ENCODE data around the gene METTL1. TPM values are rescaled to one million over a fixed set of nuclear protein-coding genes. Genes with fewer than 3 reads are reported as not detected.
A peak's percentile ranks its signal among the peaks of the same experiment; 100 is the strongest.

The METTL1 gene
- polyA plus RNA-seq, 3 donors from 2014 or later: 3.5 to 11.8 (median 6.7) TPM

DNA sequence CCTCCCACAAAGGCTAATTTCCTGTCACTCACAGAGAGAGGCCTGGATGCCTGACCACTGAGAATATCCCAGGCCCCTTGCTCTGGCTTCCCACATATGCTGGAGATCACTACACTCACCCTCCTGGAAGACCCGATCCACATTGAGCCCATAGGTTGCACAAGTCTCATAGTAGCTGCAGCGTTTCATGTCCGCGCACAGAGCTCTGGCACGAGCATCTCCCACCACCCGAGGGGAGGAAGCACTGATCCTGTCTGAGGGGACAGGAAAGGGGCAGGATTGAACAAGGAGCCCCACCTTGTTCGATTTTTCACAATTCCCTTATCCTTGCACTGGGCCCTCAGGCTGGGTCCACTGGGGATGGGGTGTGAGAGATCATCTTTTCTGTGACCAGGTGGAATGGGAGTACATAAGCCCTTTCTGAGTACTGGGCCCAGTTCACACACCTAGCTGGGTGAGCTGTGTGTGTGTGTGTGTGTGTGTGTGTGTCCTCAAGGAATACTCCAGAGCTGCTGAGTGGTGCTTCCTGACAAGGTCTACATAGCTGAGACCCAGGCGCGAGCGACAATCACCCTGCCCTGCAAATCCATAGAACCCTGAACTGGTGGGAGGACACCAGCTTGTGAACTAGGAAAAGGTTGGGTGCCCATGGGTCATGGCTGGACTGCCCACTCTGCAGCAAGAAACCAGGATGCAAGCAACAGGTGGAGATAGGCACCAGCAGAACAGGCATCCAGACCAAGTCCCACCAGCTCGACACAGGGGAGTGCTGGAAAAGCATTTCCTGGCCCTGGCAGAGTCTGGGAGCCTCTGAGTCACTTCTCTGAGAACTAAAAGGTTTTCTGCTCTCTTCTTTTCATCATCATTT lies 38.9 kb downstream of the METTL1 start:
- Mint-ChIP-seq H3K27ac (peak overlapping the region in 3 of 6 donors; percentile 17 to 64 (median 53)), H3K4me1 (peaks cover 12 to 18% of the 10 kb centered on the region in 2 donors), H3K36me3 (peaks cover 15 to 54% (median 32%) of the 10 kb centered on the region in 3 donors), H3K9me3 (no peaks in the 10 kb centered on the region), H3K27me3 (ENCODE audit: low read depth in 3 of 3) (peaks cover 0 to 5% (median 0%) of the 10 kb centered on the region in 3 donors), H3K4me3 (no peak overlapping the region)
- no peak for DNase-seq

DNA sequence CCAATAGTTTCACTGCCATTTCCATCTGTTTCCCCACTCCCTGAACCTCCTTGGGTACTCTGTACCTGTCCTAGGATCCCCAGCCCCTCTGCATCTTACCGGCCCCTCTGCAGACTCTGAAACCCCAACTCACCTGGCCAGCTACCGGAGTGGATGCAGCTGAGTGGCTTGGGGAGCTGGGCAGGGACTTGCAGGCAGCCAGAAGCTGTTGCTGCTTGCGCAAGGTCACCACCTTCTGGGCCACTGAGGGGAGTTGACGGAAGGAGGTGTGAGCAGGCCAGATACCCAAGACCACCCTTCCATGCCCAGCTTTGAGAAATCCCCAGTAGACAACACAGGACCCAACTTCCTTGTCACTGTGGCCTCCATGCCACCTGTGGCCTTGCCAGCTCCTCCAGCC lies 39.6 kb downstream of the METTL1 start:
- Mint-ChIP-seq H3K4me3 (no peak overlapping the region), H3K4me1 (peaks cover 12 to 18% of the 10 kb centered on the region in 2 donors), H3K27ac (peak overlapping the region in 4 of 6 donors; percentile 35 to 66 (median 40)), H3K36me3 (peaks cover 19 to 57% (median 32%) of the 10 kb centered on the region in 3 donors), H3K9me3 (no peaks in the 10 kb centered on the region), H3K27me3 (ENCODE audit: low read depth in 3 of 3) (peaks cover 0 to 5% (median 0%) of the 10 kb centered on the region in 3 donors)
- DNase-seq: no peak

DNA sequence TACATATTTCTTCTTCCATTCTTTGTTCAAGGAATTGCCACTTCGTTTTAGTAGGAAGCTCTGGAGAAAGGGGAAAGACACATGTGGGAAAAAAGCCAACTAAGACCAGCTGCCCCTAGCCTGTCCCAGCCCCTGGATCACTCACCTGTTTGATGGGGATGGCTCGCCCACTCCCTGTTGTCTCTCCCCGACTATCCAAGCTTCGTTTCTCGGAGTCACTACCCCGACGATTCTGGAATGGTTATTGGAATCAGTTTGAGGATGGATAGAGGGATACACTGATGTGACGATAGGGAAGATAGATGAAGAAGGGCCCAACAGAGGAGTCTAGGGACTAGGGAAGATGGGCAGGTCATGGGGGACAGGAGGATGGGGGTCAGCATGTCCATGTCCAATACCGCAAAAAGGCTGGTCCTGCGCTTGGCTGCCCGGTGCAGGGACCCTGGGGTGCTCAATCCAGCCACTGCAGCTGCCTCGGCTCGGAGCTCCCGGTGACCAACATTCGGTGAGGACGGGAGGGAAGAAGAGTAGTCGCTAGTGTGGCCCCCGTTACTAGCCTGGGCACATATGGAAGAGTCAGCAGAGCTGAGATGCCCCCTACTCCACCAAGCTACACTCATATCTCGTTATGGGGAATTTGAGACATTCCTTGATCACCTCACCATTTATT lies 40.4 kb downstream of the METTL1 start:
- H3K4me1 Mint-ChIP-seq: peaks cover 8 to 14% of the 10 kb centered on the region in 2 donors
- peaks cover 19 to 57% (median 32%) of the 10 kb centered on the region in 3 donors for H3K36me3 Mint-ChIP-seq
- no peak overlapping the region for H3K4me3 Mint-ChIP-seq
- no peaks in the 10 kb centered on the region for H3K9me3 Mint-ChIP-seq
- H3K27ac Mint-ChIP-seq: peak overlapping the region in 2 of 6 donors; percentile 2 to 42
- peaks cover 0 to 2% (median 0%) of the 10 kb centered on the region in 3 donors for H3K27me3 Mint-ChIP-seq (ENCODE audit: low read depth in 3 of 3)
- DNase-seq: no peak

DNA sequence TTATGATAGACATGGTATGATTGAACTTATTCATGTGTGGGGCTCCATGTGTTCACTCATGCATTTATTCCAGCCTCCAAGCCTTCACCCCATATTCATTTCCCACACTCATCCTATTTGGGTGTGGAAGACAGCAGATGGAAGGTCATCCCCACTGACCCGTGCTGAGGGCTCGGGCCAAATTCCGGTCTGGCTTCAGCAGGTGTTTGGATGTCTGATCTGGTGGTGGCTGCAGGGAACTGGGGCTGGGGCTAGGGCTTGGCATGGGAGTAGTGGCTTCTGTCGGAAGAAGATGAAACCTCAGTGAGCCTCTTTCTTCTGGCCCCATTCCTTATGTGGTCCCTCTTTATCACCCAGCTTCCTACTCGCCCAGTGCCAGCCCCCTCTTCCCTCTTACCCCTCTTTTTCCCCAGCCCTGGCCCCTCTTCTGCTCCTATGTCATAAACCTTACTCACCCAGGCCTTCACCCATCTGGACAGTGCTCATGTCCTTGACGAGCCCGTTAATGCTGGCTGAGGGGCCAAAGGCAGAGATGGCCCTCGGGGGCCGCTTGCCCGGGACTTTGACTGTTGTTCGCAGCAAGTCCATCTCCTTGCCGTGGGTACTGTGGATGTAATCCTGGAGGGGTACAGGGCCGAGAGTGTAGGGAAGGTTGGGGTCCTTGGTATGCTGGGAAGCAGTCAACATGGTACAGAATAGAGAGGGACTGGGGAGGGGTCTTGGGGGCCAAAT lies 41.4 kb downstream of the METTL1 start:
- H3K36me3 Mint-ChIP-seq: peaks cover 19 to 61% (median 32%) of the 10 kb centered on the region in 3 donors
- no peaks in the 10 kb centered on the region for H3K9me3 Mint-ChIP-seq
- peaks cover 0 to 3% (median 0%) of the 10 kb centered on the region in 3 donors for H3K27me3 Mint-ChIP-seq (ENCODE audit: low read depth in 3 of 3)
- H3K4me1 Mint-ChIP-seq: peaks cover 6 to 10% of the 10 kb centered on the region in 2 donors
- no peak overlapping the region for H3K4me3 Mint-ChIP-seq
- peak overlapping the region in 1 of 6 donors; percentile 37 for H3K27ac Mint-ChIP-seq
- no peak for DNase-seq

DNA sequence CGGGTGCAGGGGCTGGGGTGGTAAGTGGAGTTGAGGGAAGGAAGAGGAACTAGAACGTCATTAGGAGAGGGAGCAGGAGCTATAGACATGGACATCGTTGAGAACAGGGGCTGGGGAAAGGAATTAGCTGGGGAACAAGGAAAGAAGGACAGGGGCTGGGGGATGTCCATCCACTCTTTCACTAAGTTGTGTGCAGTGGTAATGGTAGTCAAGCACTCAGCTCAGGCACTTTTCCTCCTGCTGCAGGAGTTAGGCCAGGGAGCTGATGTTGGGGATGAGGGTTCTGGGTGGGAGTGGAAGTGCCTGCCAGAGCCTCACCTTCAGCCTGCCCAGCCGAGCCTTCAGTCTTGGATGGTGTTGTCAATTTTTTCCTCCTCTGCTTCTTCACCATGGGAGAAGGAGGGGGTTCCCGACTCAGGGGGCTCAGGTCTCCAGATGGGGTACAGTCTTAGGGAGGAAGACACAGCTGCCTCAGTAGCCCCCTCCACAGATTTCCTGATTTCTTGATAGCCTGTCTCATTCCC lies 42.5 kb downstream of the METTL1 start:
- H3K9me3 Mint-ChIP-seq: no peaks in the 10 kb centered on the region
- peak overlapping the region in 2 of 6 donors; percentile 68 to 71 for H3K27ac Mint-ChIP-seq
- H3K27me3 Mint-ChIP-seq (ENCODE audit: low read depth in 3 of 3): peaks cover 0 to 3% (median 0%) of the 10 kb centered on the region in 3 donors
- peaks cover 3 to 7% of the 10 kb centered on the region in 2 donors for H3K4me1 Mint-ChIP-seq
- peaks cover 15 to 55% (median 25%) of the 10 kb centered on the region in 3 donors for H3K36me3 Mint-ChIP-seq
- no peak for DNase-seq
- no peak overlapping the region for H3K4me3 Mint-ChIP-seq

DNA sequence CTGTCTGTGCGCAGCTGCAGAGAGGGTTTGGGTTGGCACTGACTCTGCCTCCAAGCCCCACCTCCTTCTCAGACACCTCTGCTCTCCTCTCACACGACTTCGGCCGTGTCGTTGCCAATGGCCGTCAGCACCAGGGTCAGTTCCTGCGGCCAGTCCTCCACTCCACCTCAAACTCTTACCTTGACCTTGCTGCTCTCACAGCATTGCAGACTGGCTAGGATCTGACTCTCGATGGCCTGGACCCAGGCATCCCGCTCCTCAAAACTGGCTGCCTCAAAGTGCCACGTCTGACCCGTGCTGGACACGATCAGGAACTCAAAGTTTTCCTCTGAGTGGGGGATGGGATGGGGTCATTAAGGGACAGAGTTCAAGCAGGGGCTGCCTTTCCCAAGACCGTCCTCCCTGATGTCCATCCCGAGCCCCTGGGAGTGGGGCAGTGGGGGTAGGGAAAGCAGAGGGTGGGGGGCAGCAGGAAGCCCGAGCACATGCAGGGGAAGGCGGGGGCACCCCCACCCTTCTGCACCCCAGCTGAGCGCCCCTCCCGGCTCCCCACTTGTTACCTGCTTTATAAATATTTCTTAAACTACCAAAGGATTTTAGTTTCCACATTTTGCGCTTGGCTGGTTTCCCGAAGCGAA lies 44.0 kb downstream of the METTL1 start:
- no peak overlapping the region for H3K4me3 Mint-ChIP-seq
- no peaks in the 10 kb centered on the region for H3K9me3 Mint-ChIP-seq
- no peak for DNase-seq
- peaks cover 0 to 3% (median 0%) of the 10 kb centered on the region in 3 donors for H3K27me3 Mint-ChIP-seq (ENCODE audit: low read depth in 3 of 3)
- H3K27ac Mint-ChIP-seq: peak overlapping the region in 4 of 6 donors; percentile 37 to 70 (median 63)
- H3K36me3 Mint-ChIP-seq: peaks cover 15 to 48% (median 25%) of the 10 kb centered on the region in 3 donors
- H3K4me1 Mint-ChIP-seq: peaks cover 6 to 8% of the 10 kb centered on the region in 2 donors

DNA sequence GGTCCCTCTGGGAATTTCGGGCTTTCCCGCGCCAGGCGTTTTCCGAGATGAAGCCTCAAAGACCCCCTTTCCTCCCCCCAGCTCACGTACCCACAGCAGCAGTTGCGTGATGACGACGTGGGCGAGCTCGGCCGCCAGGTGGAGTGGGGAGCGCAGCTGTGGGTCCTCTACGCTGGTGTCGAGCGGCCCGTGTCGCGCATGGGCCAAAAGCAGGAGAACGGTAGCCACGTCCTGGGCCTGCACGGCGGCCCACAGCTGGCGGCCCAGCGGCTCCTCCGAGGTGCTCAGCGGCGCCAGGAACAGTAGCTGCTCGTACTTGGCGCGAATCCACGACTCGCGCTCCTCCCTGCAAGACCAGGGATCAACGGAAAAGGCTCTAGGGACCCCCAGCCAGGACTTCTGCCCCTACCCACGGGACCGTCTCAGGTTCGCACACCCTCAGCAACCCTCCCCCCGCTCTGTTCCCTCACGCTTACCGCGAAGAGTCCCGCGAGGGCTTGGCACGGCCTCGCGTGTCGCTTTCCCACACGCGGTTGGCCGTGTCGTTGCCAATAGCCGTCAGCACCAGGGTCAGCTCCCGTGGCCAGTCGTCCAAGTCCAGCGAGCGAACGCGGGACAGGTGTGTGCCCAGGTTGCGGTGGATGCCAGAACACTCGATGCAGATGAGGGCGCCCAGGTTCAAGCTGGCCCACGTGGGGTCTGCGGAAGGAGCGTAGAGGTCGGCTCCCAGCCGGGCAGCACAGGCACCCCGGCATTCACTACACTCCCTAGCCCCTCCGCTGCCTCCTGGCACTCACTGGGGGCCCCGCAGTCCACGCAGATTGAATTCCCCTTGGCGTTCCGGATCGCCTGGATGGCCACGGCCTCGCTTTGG lies 44.8 kb downstream of the METTL1 start:
- H3K27me3 Mint-ChIP-seq (ENCODE audit: low read depth in 3 of 3): peaks cover 0 to 4% (median 2%) of the 10 kb centered on the region in 3 donors
- H3K9me3 Mint-ChIP-seq: no peaks in the 10 kb centered on the region
- H3K4me3 Mint-ChIP-seq: no peak overlapping the region
- DNase-seq: no peak
- H3K4me1 Mint-ChIP-seq: peaks cover 6 to 8% of the 10 kb centered on the region in 2 donors
- H3K36me3 Mint-ChIP-seq: peaks cover 15 to 40% (median 24%) of the 10 kb centered on the region in 3 donors
- H3K27ac Mint-ChIP-seq: no peak overlapping the region

DNA sequence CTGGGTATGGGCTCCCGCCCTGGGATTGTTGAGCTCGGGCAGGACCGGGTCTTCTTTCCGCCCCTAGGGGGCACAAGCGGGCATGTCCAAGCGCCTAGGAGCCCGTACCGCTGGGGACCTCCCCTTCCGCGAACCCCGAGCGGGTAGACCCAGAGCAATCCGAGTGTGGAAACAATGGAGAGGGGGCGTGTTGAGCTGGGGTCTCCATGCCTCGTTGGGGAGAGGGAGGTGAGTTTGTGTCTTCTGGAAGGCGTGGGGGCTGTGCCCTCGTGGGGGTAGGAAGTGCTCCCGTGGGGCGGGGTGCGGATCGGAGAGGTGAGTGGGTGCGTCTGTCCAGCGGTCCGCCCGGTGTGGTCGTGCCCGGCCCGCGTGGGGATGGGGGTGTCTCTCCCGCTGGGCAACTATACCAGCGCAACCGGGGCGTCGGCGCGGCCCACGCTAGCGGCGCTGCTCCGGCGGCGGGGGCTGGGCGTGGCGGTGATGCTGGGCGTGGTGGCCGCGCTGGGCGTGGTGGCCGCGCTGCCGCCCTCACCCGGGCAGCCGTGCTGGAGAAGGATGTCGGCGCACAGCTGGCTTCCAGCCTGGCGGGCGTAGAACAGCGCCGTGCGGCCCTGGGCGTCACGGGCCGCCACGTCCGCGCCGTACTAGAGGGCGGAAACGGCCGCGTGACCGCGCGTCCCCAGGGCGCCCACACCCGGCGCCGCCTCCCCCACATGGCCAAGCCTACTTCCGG lies 45.6 kb downstream of the METTL1 start:
- peaks cover 0 to 6% (median 2%) of the 10 kb centered on the region in 3 donors for H3K27me3 Mint-ChIP-seq (ENCODE audit: low read depth in 3 of 3)
- H3K4me1 Mint-ChIP-seq: peaks cover 6 to 10% of the 10 kb centered on the region in 2 donors
- peak overlapping the region in 2 of 5 donors; percentile 69 to 78 for H3K4me3 Mint-ChIP-seq
- peaks cover 12 to 36% (median 18%) of the 10 kb centered on the region in 3 donors for H3K36me3 Mint-ChIP-seq
- H3K27ac Mint-ChIP-seq: peak overlapping the region in 1 of 6 donors; percentile 61
- peak in 1 of 3 donors; percentile 31 for DNase-seq
- H3K9me3 Mint-ChIP-seq: no peaks in the 10 kb centered on the region

DNA sequence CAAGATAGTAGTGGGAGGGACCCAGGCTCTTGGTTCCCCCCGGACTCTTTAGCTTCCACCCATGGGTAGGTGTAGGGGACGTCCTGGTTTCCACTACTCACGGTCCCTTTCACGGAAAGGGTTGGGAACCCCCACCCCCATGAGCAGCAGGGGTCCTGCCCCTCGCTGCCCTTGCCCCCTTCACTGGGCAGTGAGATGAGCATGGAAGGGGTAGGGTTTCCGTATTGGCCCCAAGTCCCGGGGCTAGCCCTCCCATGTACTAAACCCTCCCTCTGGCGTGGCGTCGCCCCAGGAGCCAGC lies 46.1 kb downstream of the METTL1 start:
- peaks cover 2 to 6% (median 2%) of the 10 kb centered on the region in 3 donors for H3K27me3 Mint-ChIP-seq (ENCODE audit: low read depth in 3 of 3)
- H3K36me3 Mint-ChIP-seq: peaks cover 9 to 34% (median 15%) of the 10 kb centered on the region in 3 donors
- H3K4me3 Mint-ChIP-seq: no peak overlapping the region
- H3K27ac Mint-ChIP-seq: no peak overlapping the region
- H3K4me1 Mint-ChIP-seq: peaks cover 6 to 10% of the 10 kb centered on the region in 2 donors
- no peaks in the 10 kb centered on the region for H3K9me3 Mint-ChIP-seq
- DNase-seq: no peak

DNA sequence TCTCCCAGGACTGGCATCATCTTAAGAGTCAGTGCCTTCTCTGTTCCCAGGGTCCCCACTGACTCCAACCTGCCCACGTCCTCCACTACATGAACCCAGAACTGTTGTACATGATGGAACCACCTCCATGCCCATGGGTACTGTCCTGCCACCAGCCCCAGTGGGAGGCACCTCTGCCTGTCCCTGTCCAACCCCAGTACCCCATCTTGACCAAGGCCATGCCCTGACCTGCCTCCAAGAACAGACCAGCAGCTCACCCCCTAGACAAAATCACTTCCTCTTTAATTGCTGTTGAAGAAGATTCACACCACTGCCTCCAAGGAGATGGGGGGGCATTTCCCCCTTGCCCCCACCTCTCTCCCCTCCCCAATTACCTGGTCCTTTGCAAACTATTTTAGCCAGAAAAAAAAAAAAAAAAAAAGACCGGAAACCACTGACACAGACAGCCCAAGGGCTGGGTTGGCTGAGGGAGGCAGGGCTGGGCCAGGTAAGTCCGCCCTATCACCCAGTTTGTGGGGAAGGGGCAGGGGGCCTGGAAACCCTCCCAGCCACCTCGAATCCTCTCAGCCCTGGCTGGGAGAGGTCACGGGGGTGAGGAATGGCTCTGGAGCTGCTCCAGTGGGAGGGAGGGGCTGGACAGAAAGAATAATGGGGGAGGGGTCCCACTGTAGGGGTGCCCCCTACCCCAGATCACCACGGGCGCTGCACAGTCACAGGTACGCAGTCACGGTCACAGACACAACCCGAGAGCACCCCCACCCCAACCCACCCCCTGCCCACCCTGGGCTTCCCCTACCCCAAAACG lies 46.8 kb downstream of the METTL1 start:
- Mint-ChIP-seq H3K4me1 (peaks cover 6 to 10% of the 10 kb centered on the region in 2 donors), H3K27ac (peak overlapping the region in 5 of 6 donors; percentile 13 to 69 (median 65)), H3K9me3 (no peaks in the 10 kb centered on the region), H3K4me3 (peak overlapping the region in 1 of 5 donors; percentile 18), H3K27me3 (ENCODE audit: low read depth in 3 of 3) (peaks cover 2 to 6% (median 2%) of the 10 kb centered on the region in 3 donors), H3K36me3 (peaks cover 9 to 29% (median 13%) of the 10 kb centered on the region in 3 donors)
- DNase-seq: no peak
